NCI-H526 (cell line): ENCODE data around the gene LRRK1.

Experiments used
- DNase-seq, 2 experiments: peaks; one replicate each; lab custom pipeline; 2025; lab: John Stamatoyannopoulos, UW

The LRRK1 gene

DNA sequence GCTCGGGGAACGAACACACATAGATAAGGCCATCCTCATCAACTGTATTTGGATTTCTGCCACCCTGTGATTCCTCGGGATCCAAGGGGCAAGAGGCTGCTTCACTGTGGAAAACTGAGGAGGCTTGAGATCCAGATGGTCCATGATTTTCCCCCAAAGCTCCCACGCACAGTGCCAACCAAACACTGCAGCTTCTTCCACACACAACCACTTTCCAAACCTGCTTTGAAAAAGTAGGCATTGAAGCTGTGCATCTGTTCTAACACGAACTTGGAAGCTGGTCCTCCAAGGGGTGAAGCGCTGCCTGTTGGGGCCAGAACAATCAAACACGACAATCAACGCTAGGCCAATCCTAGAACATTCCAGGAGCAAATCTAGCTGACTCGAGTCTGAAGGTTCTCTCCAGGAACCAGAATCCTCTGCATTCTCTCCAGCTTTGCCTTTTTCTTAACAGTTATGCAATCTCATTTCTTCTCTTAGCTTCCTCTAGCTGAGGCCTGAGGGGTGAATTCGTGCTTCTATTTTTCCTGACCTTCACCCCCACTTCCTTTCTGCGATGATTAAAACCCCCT is 104.4 kb downstream of the LRRK1 start:
- DNase-seq, result no peak

DNA sequence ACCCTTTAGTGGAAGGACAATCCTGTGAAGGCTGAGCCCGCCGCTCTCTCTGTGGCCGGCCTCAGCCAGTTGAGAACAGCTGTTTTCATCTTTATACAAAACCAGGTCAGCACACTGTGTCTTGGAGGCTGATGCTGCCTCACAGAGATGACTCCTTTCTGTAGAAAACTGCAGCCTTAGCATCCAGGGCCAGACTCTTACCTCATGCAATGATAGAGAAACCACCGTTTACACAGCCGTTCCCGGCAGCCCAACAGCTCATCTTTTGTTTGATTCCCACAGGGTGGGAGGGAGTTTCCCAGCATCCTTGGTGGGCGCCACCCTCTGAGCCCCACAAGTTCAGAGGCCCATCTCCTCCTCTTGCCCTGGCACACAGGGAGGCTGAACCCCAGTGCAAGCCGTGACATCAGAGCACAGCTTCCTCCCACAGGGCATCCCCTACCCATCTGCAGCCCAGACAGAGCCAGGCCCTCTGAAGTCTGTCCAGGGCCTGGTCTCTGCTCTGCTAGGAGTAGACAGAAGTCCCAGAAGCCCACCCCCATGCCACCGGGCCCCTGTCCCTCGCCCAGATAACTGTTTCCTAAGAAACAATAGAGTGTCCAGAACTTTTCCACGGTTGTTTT is 105.0 kb downstream of the LRRK1 start:
- DNase-seq, result no peak

DNA sequence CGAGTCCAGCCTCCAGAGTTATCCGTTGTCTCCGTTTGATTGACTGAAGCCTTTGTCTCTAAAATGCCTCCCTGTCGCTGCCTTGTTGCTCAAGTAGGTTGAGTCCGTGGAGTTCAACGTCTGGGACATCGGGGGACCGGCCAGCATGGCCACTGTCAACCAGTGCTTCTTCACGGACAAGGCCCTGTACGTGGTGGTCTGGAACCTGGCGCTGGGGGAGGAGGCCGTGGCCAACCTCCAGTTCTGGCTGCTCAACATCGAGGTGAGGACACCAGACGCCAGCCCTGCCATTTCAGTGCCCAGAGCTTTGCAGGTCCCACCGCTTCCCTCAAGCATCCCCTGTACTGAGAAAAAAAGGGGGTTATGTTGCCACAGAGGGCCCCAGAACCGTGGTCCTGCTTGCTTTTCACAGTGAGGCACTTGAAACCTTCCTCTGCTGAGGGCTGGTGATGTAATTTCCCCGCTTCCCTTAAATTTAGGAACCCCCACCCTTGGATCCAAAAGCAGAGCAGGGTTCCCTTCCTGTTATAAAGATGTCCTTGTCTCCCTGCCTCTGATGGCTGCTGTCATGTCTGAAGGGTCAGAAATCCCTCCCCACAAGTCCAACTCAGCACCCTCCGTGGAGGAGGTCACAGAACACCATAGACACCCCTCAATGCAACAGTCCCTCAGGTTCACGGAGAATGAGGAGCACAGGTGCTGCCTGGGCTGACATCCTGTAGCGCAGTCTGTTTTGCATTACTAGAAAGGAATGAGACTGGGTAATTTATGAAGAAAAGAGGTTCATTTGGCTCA is 105.7 kb downstream of the LRRK1 start:
- no peak for DNase-seq

DNA sequence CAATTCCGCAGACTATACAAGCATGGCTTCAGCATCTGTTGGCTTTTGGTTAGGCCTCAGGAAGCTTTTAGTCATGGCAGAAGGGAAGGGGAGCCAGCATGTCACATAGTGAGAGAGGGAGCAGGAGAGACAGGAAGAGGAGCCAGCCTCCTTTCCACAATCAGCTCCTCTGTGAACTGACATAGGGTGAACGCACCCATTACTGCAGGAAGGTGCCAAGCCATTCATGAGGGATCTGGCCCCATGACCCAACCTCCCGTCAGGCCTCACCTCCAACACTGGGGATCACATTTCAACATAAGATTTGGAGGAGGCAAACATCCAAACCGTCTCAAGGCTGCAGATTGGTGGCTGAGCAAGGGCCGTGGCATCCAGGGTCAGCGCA is 106.3 kb downstream of the LRRK1 start:
- DNase-seq, result no peak

DNA sequence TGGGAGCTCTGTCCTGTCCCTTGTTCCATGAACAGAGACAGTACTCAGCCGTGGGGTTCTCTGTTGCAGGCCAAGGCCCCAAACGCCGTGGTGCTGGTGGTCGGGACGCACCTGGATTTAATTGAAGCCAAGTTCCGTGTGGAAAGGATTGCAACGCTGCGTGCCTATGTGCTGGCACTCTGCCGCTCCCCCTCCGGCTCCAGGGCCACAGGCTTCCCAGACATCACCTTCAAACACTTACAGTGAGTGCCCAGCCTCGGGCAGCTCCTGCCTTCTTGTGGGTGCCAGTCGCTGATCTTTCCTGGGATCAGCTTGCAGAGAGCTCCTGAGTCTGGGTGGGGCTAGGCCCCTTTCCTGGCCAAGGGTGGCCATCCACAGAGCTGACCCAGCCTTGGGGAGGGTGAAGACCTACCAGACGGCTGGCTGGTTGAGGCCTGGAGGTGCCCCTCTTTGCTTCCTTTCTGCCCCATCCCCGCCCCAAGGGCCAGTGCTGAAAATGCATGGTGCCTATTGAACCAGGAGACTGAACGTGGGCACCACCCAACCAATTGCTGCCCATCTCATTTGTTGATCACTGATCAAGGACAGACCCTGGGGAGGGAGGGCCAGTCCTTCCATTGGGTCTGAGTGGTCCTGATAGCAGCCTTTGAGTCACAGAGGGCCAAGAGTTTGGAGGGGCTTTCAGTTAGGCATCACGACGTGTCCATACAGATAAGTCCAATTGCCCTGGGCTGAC is 106.9 kb downstream of the LRRK1 start:
- no peak for DNase-seq

DNA sequence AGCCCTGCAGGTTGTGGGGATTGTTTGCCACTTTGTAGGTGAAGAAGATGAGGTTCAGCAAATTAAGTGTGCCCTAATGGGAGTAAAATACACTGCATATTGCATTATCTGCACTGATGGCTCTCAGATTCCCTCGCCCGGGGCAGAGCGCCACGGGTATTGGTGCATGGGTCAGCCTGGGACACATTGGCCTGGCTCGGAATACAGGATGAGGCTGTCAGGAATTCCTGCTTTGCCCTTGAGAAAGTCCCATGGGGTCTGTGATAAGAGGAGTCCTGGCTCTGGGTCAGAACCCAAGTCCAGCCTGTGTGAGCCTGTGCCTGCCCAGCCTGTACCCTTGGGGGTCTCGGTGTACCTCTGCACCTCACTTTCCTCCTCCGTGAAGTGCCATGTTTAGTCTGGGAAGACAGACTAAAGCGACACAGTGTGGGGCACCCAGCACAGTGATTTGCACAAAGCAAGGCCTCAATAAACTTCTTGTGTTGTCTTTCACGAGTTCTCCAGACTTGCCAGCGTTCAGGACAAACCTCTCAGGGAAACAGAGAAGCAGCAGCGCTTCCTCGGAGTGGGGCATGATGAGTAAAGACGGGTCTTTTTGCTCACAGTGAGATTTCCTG is 107.6 kb downstream of the LRRK1 start:
- DNase-seq, result no peak

DNA sequence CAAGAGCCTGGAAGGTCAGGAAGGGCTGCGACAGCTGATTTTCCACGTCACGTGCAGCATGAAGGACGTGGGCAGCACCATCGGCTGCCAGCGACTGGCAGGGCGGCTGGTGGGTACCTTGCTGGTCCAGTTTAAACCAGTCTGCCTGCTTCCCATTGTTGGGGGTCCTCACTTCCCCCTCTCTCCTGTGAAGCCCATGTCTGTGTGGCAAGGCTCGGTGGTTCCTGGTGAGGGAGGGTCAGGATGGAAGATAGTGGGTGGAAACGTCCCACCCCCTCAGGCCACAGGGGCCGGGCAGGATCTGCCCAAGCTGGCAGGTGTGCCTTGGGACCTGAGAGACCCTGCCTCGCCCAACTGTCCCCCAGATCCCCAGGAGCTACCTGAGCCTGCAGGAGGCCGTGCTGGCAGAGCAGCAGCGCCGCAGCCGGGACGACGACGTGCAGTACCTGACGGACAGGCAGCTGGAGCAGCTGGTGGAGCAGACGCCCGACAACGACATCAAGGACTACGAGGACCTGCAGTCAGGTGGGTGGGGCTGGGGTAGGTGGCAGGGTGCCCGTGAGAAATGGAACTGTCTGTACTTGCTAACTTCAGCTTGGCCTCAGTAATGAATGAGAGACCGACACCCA is 108.2 kb downstream of the LRRK1 start:
- DNase-seq, result peak in 1 of 2 experiments; percentile 21

DNA sequence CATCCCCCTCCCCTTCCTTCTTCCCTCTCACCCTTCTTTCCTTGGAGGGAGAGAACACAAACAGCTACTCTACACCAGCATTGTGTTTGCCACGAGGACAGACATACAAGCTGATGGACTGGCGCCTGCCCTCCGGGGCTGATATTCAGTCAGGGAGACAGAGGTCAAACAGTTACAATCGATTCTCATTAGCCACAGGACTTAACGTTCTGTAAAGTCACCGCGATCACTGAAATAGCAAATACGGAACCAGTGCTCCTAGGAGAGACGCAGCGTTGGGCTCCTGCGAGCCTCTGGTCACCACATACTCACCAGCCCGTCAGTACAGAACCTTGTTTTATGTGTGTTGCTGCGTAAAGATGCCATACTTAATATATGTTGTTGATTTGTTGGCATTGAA is 108.8 kb downstream of the LRRK1 start:
- DNase-seq, result no peak

DNA sequence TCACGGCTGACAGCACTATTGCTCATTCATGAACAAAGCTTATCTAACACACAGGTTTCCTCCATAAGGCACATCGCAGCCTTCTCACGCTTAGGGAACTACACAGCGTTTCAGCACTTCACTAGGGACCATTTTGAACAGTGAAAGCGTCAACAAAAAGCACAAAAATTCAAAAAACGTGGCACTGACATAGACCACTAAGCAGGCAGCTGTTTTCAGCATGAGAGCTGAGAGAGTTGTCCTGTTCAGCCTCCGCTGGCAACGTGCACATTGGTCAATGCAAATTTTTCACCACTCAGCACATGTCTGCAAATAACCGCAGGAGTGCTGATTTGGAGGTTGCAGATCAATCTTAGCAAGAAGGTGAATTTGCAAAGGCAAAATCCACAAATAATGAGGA is 109.2 kb downstream of the LRRK1 start:
- DNase-seq, result peak; percentile 38 to 83

DNA sequence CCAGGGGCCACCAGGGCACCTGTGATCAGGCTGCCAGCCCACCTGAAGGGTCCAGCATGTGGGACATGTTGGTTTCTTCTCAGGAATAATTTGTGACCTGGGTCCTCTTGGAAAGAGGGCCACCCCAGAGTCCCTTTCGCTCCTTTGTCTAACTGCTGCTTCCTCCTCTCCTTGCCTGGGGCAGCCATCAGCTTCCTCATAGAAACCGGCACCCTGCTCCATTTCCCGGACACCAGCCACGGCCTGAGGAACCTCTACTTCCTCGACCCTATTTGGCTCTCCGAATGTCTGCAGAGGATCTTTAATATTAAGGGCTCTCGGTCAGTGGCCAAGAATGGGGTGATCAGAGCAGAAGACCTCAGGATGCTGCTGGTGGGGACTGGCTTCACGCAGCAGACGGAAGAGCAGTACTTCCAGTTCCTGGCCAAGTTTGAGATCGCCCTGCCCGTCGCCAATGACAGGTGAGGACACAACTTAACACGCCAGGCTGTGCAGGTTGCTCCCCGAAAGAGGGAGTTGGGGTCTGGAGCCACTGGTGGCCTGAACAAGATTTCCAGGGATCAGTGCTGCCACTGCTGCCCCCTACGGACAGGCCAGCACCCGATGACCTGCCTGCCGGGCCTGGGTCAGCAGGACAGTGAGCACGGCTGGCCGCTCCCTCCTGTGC is 109.7 kb downstream of the LRRK1 start:
- no peak for DNase-seq

DNA sequence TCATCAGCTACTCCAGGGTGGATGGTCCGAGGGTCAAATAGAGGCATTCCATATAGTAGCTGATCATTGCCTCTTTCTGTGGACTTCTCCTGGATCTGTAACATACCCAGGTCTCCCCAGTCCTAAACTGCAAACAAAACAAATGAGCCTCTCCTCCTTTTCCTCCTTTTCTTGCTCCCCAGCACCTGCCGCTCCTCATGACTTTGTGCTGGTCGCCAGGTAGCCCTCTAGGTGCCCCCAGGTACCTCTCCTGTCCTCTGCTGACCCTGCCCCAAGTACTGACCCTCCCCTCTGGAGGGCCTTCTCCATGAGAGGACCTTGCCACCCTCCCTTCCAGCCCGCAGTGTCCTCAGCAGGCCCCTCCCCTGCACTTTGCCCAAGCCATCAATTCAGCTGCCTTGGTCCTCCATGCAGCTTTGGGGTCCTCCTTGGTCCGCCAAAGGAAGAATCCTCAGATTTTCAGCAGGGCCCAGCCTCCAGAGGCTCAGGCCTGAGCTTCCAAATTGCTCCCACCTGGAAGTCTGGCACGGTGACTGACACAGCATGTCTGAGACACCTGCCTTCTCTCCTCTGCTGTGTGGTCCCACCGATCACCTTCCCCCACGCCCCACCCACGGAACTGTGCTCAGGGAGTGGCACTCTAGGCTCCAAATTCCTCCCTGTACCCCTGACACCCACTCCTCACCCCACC is 111.0 kb downstream of the LRRK1 start:
- DNase-seq, result no peak

DNA sequence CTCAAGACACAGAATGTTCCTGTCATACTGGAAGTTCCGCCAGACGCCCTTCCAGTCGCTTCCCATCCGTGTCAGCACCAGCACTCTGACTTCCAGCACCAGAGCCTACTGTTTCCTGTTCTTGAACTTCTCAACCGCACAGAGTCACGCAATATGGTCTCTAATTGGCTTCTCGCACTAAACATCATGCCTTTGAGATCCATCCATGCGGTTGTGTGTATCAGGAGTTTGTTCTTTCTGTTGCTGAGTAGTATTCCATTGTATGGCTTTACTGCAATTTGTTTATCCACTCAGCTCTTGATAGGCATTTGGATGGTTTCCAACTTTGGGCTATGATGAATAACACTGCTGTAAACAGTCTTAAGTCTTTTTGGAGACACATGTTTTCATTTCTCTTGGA is 112.1 kb downstream of the LRRK1 start:
- no peak for DNase-seq

DNA sequence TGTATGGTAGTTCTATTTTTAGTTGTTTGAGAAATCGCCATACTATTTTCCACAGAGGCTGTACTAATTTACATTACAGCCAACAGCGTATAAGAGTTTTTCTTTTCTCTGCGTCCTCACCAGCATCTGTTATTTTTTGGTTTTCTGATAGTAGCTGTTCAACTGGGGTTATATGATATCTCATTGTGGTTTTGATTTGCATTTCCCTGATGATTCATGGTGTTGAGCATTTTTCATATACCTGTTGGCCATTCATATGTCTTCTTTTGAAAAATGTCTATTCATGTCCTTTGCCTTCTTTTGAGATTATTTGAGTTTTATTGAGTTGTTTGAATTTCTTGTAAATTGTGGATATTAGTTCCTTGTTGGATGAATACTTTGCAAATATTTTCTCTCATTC is 114.6 kb downstream of the LRRK1 start:
- DNase-seq, result peak; percentile 33 to 65

DNA sequence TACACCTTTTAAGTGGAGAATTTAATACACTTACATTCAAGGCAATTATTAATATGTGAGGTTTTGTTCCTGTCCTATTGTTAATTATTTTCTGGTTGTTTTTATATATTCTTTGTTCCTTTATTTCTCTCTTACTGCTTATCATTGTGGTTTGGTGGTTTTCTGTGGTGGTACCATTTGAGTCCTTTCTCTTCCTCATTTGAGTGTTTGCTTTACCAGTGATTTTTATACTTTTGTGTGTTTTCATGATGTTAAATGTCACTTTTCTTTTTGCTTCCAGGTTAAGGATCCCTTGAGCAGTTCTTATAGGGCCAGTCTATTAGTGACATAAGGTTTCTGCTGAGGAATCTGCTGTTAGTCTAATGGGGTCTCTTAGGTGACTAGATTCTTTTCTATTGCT is 116.5 kb downstream of the LRRK1 start:
- DNase-seq, result no peak

DNA sequence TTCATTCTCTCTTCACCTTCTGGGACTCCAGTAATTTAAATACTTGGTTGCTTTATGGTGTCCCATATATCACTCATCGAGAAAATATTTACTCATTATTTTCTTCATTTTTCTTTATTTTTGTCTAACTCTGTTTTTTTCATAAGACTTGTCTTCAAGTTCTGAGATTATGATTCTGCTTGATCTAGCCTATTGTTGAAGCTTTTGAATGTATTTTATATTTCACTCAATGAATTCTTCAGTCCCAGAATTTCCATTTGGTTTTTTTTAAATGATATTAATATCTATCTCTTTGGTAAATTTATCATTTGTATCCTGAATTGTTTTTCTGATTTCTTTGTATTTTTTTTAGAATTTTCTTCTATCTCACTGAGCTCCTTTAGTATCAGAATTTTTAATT is 117.0 kb downstream of the LRRK1 start:
- DNase-seq, result no peak

DNA sequence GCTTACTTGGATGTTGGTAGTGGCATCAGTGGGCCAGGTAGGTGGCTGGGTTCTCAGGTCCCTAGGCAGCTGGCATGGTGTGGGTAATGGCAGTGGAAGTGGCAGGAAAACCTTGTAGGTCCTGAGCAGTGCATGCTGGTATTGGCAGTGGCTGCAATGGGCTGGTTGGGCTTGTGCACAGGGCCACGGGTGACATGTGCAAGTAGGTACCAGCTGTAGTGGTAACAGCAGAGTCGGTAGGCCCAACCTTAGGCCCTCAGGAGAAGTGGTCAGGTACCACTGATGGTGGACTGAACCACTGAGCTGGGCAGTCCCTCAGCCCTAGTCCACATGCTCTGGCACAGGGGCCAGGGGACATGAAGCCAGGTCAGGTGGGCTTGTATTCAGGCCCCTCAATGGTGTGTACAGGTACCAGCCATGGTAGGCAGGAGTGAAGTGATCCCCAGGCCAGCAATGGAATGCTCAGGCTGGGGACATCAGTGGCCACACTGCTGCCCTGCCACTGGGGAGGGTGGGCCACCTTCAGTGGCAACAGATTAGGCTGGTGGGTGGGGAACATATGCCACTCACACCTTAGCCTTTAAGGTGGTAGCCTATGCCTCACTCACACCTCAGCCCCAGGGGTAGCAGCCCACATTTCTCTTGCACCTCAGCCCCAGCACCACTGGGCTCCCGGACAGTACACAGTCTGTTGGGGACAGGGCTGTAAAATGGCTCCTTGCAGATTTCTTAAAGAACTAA is 118.1 kb downstream of the LRRK1 start:
- DNase-seq, result no peak

DNA sequence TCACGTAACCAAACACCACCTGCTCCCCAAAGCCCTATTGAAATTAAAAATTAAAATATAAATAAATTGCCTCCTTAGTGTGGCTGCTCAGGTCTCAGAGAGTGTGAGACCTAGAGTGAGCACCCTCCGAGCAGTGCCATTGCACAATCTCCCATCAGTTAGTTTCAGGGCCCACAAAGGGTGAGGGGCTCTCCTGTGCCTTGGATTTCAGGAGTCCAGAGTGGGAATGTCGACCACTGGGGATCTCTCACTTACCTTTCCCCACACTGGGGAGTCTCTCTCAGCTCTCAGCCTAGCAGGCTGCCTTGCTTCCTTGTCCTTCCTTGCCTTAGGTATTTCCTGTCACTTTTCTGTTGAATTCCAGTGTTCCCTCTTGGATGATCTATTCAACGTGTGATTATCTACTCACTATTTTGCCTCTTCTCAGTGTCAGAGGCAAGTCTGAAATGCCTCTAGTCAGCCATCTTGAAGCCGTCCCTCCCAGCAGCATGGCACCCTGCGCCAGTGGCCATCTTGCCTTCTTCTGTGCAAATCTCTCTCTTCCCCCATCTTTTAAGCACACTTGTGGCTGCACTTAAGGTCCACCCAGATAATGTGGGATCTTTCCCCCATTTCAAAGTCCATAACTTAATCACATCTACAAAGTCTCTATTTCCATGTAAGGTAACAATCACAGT is 119.3 kb downstream of the LRRK1 start:
- no peak for DNase-seq

DNA sequence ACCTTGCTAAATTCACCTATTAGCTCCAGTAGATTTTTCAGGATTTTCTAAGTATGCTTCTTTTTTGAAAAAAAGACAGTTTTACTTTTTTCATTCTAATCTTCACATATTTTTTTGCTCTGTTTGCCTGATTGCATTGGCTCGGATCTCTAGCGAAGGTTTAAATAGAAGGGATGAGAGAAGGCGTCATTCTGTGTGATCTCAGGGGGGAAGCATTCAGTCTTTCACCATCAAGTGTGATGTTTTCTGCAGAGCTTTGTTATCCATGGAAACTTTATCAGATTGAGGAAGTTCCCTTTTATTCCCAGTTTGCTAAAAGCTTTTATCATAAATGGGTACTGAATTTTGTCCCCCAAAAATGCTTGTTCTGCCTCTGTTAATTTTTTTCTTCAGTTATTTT is 120.3 kb downstream of the LRRK1 start:
- DNase-seq, result no peak

DNA sequence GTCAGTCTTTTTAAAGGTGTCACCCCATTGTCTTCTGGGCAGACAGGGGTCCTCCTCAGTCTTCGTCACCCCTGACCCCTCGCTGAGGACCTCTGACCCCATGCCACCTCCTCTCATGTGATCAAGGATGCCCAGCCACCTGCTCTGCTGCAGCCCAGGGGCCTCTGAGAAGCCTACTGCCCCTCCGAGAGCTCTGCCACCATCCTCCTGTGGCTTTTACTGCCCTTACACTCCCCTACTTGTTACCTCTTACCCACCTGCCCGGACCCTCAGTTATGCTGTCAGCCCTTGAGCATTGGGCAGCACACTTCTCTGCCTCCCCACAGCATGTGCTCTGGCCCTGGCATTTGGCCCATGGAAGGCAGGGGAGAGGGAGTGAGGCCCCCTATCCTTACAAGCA is 123.2 kb downstream of the LRRK1 start:
- no peak for DNase-seq
